IMR-90 (cell line): ENCODE results near the gene PPP1R12B. TPM values are rescaled to one million over a fixed set of nuclear protein-coding genes. Genes with fewer than 3 reads are reported as not detected.
"Not testable (repeated sequence)": the region's sequence is repeated elsewhere in the genome, so short reads cannot be mapped to it uniquely, and the experiment has no call there.

ENCODE experiments used
- ATAC-seq: fragments of 200-7000 bp; cut with Tn5 transposase; 2 replicates; pipeline ENCODE4 v1.9.1; 2020; ENCODE audit warnings: low read depth, mild to moderate bottlenecking, moderate library complexity
- BruUV-seq: library from RNA; stranded (reverse); fragments of 400-500 nt; replicated peaks from 2 replicates; lab custom pipeline; 2021; lab: Mats Ljungman, UMichigan
- CTCF ChIA-PET: fragments of 300-600 bp; formaldehyde crosslinking; extraction: SDS; loops from one replicate; lab custom pipeline; 2021; ENCODE audit warnings: antibody characterized with exemption; lab: Yijun Ruan, JAX
- POLR2A ChIA-PET: fragments of 300-600 bp; sonication (Branson Sonifier 250); formaldehyde crosslinking; loops from one replicate; lab custom pipeline; 2022; ENCODE audit warnings: antibody characterized with exemption; ENCODE audit not compliant: unreplicated experiment; lab: Charles Lee
- DNase-seq: peaks from one replicate; pipeline ENCODE4 v3.0.0; 2013
- H2AFZ ChIP-seq: replicated peaks from 2 replicates; pipeline ENCODE3; 2013; ENCODE audit warnings: low read length, mild to moderate bottlenecking; ENCODE audit not compliant: poor library complexity
- H2AK5ac ChIP-seq: 2 replicates; pipeline ENCODE4 v1.6.1; 2013; ENCODE audit warnings: low read depth, low read length, inconsistent platforms
- H2AK9ac ChIP-seq: replicated peaks from 2 replicates; pipeline ENCODE3; 2013; ENCODE audit warnings: mild to moderate bottlenecking, low read depth, low read length, moderate library complexity; ENCODE audit not compliant: poor library complexity
- H2BK120ac ChIP-seq: 2 replicates; pipeline ENCODE4 v1.6.1; 2013; ENCODE audit warnings: low read depth, low read length, inconsistent platforms
- H2BK15ac ChIP-seq: 3 replicates; pipeline ENCODE4 v1.6.1; 2013; ENCODE audit warnings: low read depth, low read length, inconsistent platforms
- H2BK20ac ChIP-seq: 2 replicates; pipeline ENCODE4 v1.6.1; 2013; ENCODE audit warnings: low read depth, mild to moderate bottlenecking, inconsistent platforms, low read length, moderate library complexity
- H2BK5ac ChIP-seq: 2 replicates; pipeline ENCODE4 v1.6.1; 2013; ENCODE audit warnings: mild to moderate bottlenecking, low read depth, low read length, inconsistent platforms; ENCODE audit not compliant: poor library complexity, severe bottlenecking
- H3K14ac ChIP-seq: replicated peaks from 2 replicates; pipeline ENCODE4 v1.6.1; 2013; ENCODE audit warnings: low read depth, low read length, inconsistent platforms
- H3K18ac ChIP-seq: 2 replicates; pipeline ENCODE4 v1.6.1; 2013; ENCODE audit warnings: low read depth, low read length, control low read depth
- H3K23ac ChIP-seq: 2 replicates; pipeline ENCODE4 v1.6.1; 2013; ENCODE audit warnings: low read depth, low read length, inconsistent platforms
- H3K27ac ChIP-seq: 2 replicates; pipeline ENCODE4 v1.5.1; 2013; ENCODE audit warnings: mild to moderate bottlenecking, control low read depth, low read length; ENCODE audit not compliant: insufficient read depth
- H3K27me3 ChIP-seq: 2 replicates; pipeline ENCODE4 v1.6.1; 2013; ENCODE audit warnings: low read length; ENCODE audit not compliant: control insufficient read depth, insufficient read depth
- H3K36me3 ChIP-seq: 2 replicates; pipeline ENCODE4 v1.6.1; 2013; ENCODE audit warnings: low read length, mixed read lengths; ENCODE audit not compliant: control insufficient read depth, insufficient read depth
- H3K4ac ChIP-seq: 2 replicates; pipeline ENCODE4 v1.6.1; 2013; ENCODE audit warnings: low read depth, low read length, inconsistent platforms
- H3K4me1 ChIP-seq: 2 replicates; pipeline ENCODE4 v1.6.1; 2013; ENCODE audit warnings: low read length, mixed read lengths; ENCODE audit not compliant: control insufficient read depth, insufficient read depth
- H3K4me2 ChIP-seq: 2 replicates; pipeline ENCODE4 v1.6.1; 2013; ENCODE audit warnings: low read depth, mild to moderate bottlenecking, control low read depth, low read length, moderate library complexity
- H3K4me3 ChIP-seq: 2 replicates; pipeline ENCODE4 v1.5.1; 2013; ENCODE audit warnings: low read depth, mild to moderate bottlenecking, control low read depth, low read length, moderate library complexity; ENCODE audit not compliant: insufficient read depth
- H3K56ac ChIP-seq: 2 replicates; pipeline ENCODE4 v1.6.1; 2013; ENCODE audit warnings: low read length, inconsistent platforms; ENCODE audit not compliant: insufficient read depth; ENCODE audit errors: extremely low read depth
- H3K79me1 ChIP-seq, 2 experiments: 2 replicates each; pipeline ENCODE4 v1.6.1; 2013; ENCODE audit warnings: low read length in 2 of 2, inconsistent platforms in 1 of 2, low read depth in 1 of 2
- H3K9ac ChIP-seq: 2 replicates; pipeline ENCODE4 v1.6.1; 2013; ENCODE audit warnings: low read depth, low read length, control low read depth
- H3K9me1 ChIP-seq: 2 replicates; pipeline ENCODE4 v1.6.1; 2013; ENCODE audit warnings: low read length, inconsistent platforms; ENCODE audit not compliant: insufficient read depth
- H3K9me3 ChIP-seq: 2 replicates; pipeline ENCODE4 v1.6.1; 2013; ENCODE audit warnings: low read length; ENCODE audit not compliant: control insufficient read depth, insufficient read depth
- H4K20me1 ChIP-seq: 2 replicates; pipeline ENCODE4 v1.6.1; 2013; ENCODE audit warnings: low read length, inconsistent platforms; ENCODE audit not compliant: insufficient read depth
- H4K5ac ChIP-seq: 2 replicates; pipeline ENCODE4 v1.6.1; 2013; ENCODE audit warnings: mild to moderate bottlenecking, low read depth, low read length, control low read depth
- H4K8ac ChIP-seq, 2 experiments: 2 replicates each; pipeline ENCODE4 v1.6.1; 2013; ENCODE audit warnings: low read depth in 2 of 2, low read length in 2 of 2, control low read depth in 1 of 2, inconsistent platforms in 1 of 2
- H4K91ac ChIP-seq: 2 replicates; pipeline ENCODE4 v1.6.1; 2013; ENCODE audit warnings: low read depth, low read length, inconsistent platforms; ENCODE audit not compliant: insufficient read depth
- WGBS, 2 experiments: methylation state at CpG; one replicate each; pipeline versions ENCODE4 v1.1.5 to v1.1.7; 2013; ENCODE audit warnings: missing lambda C conversion rate in 2 of 2; ENCODE audit not compliant: insufficient read length in 1 of 2; ENCODE audit errors: extremely low coverage in 2 of 2; 5-methylcytosine and 5-hydroxymethylcytosine counted together
- dilution Hi-C: fragments of 300-500 bp; cut with HindIII; formaldehyde crosslinking; loops from one replicate; pipeline ENCODE4 v1.14.3; 2018; ENCODE audit warnings: low sequenced_read_pairs; ENCODE audit not compliant: unreplicated experiment
- in situ Hi-C: fragments of 300-500 bp; cut with MboI; formaldehyde crosslinking; loops from 3 replicates; pipeline ENCODE4 v1.14.3; 2019; ENCODE audit warnings: low sequenced_read_pairs, inconsistent platforms, mixed read lengths
- intact Hi-C: fragments of 100-400 bp; cut with micrococcal nuclease; formaldehyde crosslinking; loops from 2 replicates; pipeline ENCODE4 v1.10.0; 2022
- polyA plus RNA-seq, 3 experiments: library from polyadenylated mRNA; depleted of rRNA; stranded (reverse); fragments of >200 nt; gene quantifications; 2 replicates each; pipeline ENCODE4 v1.2.3, GENCODE V29; 2012; ENCODE audit warnings: low replicate concordance in 1 of 3
- total RNA-seq: library from RNA; depleted of rRNA; stranded (reverse); fragments of >200 nt; gene quantifications from 2 replicates; pipeline ENCODE4 v1.2.3, GENCODE V29; 2012

Gene PPP1R12B
- total and polyA plus RNA-seq, 2 of the 4 experiments (the other 2 are of a cell fraction) = 8.5 to 12.0 TPM

DNA sequence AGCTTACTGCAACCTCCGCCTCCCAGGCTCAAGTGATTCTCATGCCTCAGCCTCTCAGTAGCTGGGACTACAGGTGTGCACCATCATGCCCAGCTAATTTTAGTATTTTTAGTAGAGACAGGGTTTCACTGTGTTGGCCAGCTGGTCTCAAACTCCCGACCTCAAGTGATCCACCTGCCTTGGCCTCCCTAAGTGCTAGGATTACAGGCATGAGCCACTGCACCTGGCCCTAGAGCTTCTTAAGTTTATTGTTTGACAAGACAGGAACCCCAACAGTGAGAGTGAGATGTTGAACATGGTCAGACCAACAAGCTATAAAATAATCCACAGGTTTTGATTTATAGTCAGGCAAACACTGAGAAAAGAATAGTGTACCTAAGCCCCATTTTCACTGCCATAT, 83.8 kb downstream of the PPP1R12B start:
- dilution Hi-C loops, H3K27ac ChIP-seq, H2BK20ac ChIP-seq, CTCF ChIA-PET, BruUV-seq, POLR2A ChIA-PET, H3K9ac ChIP-seq, H2AK9ac ChIP-seq, H3K4me3 ChIP-seq, H4K91ac ChIP-seq, H3K9me1 ChIP-seq, H2BK5ac ChIP-seq, H3K9me3 ChIP-seq, H3K4ac ChIP-seq, H3K18ac ChIP-seq, H2AFZ ChIP-seq, ATAC-seq, H3K27me3 ChIP-seq, H3K56ac ChIP-seq, DNase-seq, H4K20me1 ChIP-seq, H4K8ac ChIP-seq, H2BK15ac ChIP-seq, H3K79me1 ChIP-seq, in situ Hi-C loops, H4K5ac ChIP-seq, H2BK120ac ChIP-seq, H3K23ac ChIP-seq, H2AK5ac ChIP-seq, H3K4me2 ChIP-seq, H3K4me1 ChIP-seq, H3K36me3 ChIP-seq, H3K14ac ChIP-seq: not testable (repeated sequence)
- intact Hi-C loops = loop anchor here (10.0 kb wide), 1 partner anchor 1168 kb away; no protein-coding TSS in a partner anchor
- no CpG with 5 or more reads among the region's 2 CpGs for WGBS, 2 experiments
